Measurements from ENCODE around the gene VRK1. TPM values are rescaled to one million over a fixed set of nuclear protein-coding genes. Genes with fewer than 3 reads are reported as not detected.

The VRK1 gene
- polyA plus RNA-seq, 1 of the 3 experiments (the other 2 are of a cell fraction): 9.1 TPM

GRCh38 chr14:96904201-96904600 is 107.0 kb downstream of the VRK1 start:
- no peaks in the 10 kb centered on the region for H4K20me1 ChIP-seq (ENCODE audit: insufficient read depth)
- H3K9me3 ChIP-seq: no peaks in the 10 kb centered on the region
- DNase-seq: no peak
- H3K4me3 ChIP-seq (ENCODE audit: low read depth in 2 of 2, low read length in 1 of 2): no peak overlapping the region
- H3K4me2 ChIP-seq: no peak overlapping the region
- WGBS (ENCODE audit: low lambda C conversion rate): 72% methylated on average over 3 of the region's 3 CpGs
- ChIA-PET POLR2A (no interaction called here), CTCF (no interaction called here)
- no peaks in the 10 kb centered on the region for H3K79me2 ChIP-seq (ENCODE audit: insufficient read depth)
- no peaks in the 10 kb centered on the region for H3K9me2 ChIP-seq
- H3K27ac ChIP-seq (ENCODE audit: low read depth in 2 of 2, low read length in 1 of 2): no peak overlapping the region
- no peak overlapping the region for H3K9ac ChIP-seq
- TF ChIP-seq FOSL2 (IDR thresholded peaks at IDR 0.05; ENCODE audit: borderline replicate concordance, low read depth): no peak
- no peak for TF ChIP-seq CTCF (IDR thresholded peaks at IDR 0.05)
- TF ChIP-seq REST (IDR thresholded peaks at IDR 0.05; ENCODE audit: low read depth, low read length): no peak
- TF ChIP-seq FOXM1 (IDR thresholded peaks at IDR 0.05; ENCODE audit: low read depth): no peak
- TF ChIP-seq NFIC (IDR thresholded peaks at IDR 0.05; ENCODE audit: borderline replicate concordance): no peak
- no peak for TF ChIP-seq JUND (IDR thresholded peaks at IDR 0.05)
- no peaks in the 10 kb centered on the region for H3F3A ChIP-seq (replicated peaks; ENCODE audit: insufficient read depth)
- H3K4me1 ChIP-seq (ENCODE audit: control insufficient read depth in 1 of 2, insufficient read depth in 2 of 2, low read depth in 1 of 2, low read length in 1 of 2): no peaks in the 10 kb centered on the region
- H3K27me3 ChIP-seq (ENCODE audit: insufficient read depth): no peaks in the 10 kb centered on the region
- H2AFZ ChIP-seq (ENCODE audit: low read depth): no peak overlapping the region
- no peaks in the 10 kb centered on the region for H3K36me3 ChIP-seq (replicated peaks in 1 of 2; ENCODE audit: control insufficient read depth in 1 of 2, insufficient read depth in 2 of 2, low read length in 1 of 2)

- no peaks in the 10 kb centered on the region for H3K4me1 ChIP-seq (ENCODE audit: control insufficient read depth in 1 of 2, insufficient read depth in 2 of 2, low read depth in 1 of 2, low read length in 1 of 2)
- DNase-seq: no peak
- H3K27me3 ChIP-seq (ENCODE audit: insufficient read depth): no peaks in the 10 kb centered on the region
- no peak overlapping the region for H3K4me2 ChIP-seq
- no peaks in the 10 kb centered on the region for H3K79me2 ChIP-seq (ENCODE audit: insufficient read depth)
- H3K27ac ChIP-seq (ENCODE audit: low read depth in 2 of 2, low read length in 1 of 2): no peak overlapping the region
- H3K36me3 ChIP-seq (replicated peaks in 1 of 2; ENCODE audit: control insufficient read depth in 1 of 2, insufficient read depth in 2 of 2, low read length in 1 of 2): no peaks in the 10 kb centered on the region
- 100% methylated on average over 1 of the region's 1 CpG for WGBS (ENCODE audit: low lambda C conversion rate)
- H2AFZ ChIP-seq (ENCODE audit: low read depth): no peak overlapping the region
- no peak overlapping the region for H3K9ac ChIP-seq
- no peaks in the 10 kb centered on the region for H3K9me2 ChIP-seq
- H3K4me3 ChIP-seq (ENCODE audit: low read depth in 2 of 2, low read length in 1 of 2): no peak overlapping the region
- H3F3A ChIP-seq (replicated peaks; ENCODE audit: insufficient read depth): no peaks in the 10 kb centered on the region
- no peaks in the 10 kb centered on the region for H3K9me3 ChIP-seq
- POLR2A ChIA-PET: no interaction called here
- CTCF ChIA-PET: no interaction called here
- no peaks in the 10 kb centered on the region for H4K20me1 ChIP-seq (ENCODE audit: insufficient read depth)
- TF ChIP-seq TEAD4 (IDR thresholded peaks at IDR 0.05; ENCODE audit: borderline replicate concordance, insufficient read depth) (no peak), IRF3 (IDR thresholded peaks at IDR 0.05; ENCODE audit: low read depth, low read length) (no peak), ZBTB33 (IDR thresholded peaks at IDR 0.05; ENCODE audit: borderline replicate concordance, low read depth) (no peak), SMC3 (IDR thresholded peaks at IDR 0.05; ENCODE audit: low read depth, low read length) (no peak), PBX3 (IDR thresholded peaks at IDR 0.05) (no peak), EZH2phosphoT487 (IDR thresholded peaks at IDR 0.05; ENCODE audit: borderline replicate concordance, low read depth) (no peak), EP300 (IDR thresholded peaks at IDR 0.05; ENCODE audit: borderline replicate concordance in 1 of 2, low read depth in 1 of 2, low read length in 1 of 2) (no peak), TAF1 (IDR thresholded peaks at IDR 0.05; ENCODE audit: borderline replicate concordance, low read depth, low read length) (no peak), MXI1 (IDR thresholded peaks at IDR 0.05; ENCODE audit: low read depth, low read length) (no peak), GABPA (IDR thresholded peaks at IDR 0.05; ENCODE audit: low read depth) (no peak), CHD2 (IDR thresholded peaks at IDR 0.05; ENCODE audit: low read length, partially characterized antibody) (no peak), MAX (IDR thresholded peaks at IDR 0.05; ENCODE audit: low read depth) (no peak), RXRA (IDR thresholded peaks at IDR 0.05; ENCODE audit: borderline replicate concordance, low read depth) (no peak)
These were observed 107.9 kb downstream of the VRK1 start for GRCh38 chr14:96905065-96905464.

Measured in SK-N-SH (cell line).